ENCODE results near the gene FIBP.

GRCh38 chr11:65917077-65917433, 28.8 kb upstream of the FIBP start:
- TF ChIP-seq CTCF (IDR thresholded peaks at IDR 0.05) (no peak), POLR2AphosphoS5 (IDR thresholded peaks at IDR 0.05) (no peak)
